Activated CD8-positive, alpha-beta T cell treated with anti-CD3 and anti-CD28 coated beads for 36 hours (primary cell): Measurements from ENCODE around the gene SMPD3. TPM values are rescaled to one million over a fixed set of nuclear protein-coding genes. Genes with fewer than 3 reads are reported as not detected.

Experiments used
- ATAC-seq: fragments of 200-7000 bp; cut with Tn5 transposase; one replicate; pipeline ENCODE4 v1.10.0; 2021; ENCODE audit warnings: mild to moderate bottlenecking, moderate library complexity
- CTCF ChIA-PET: fragments of 350-600 bp; sonication (Branson Sonifier 250); formaldehyde crosslinking; loops from one replicate; lab custom pipeline; 2021; ENCODE audit warnings: antibody characterized with exemption; lab: Charles Lee
- POLR2A ChIA-PET: fragments of 350-600 bp; sonication (Branson Sonifier 250); formaldehyde crosslinking; loops from one replicate; lab custom pipeline; 2021; ENCODE audit warnings: antibody characterized with exemption; lab: Charles Lee
- DNase-seq: peaks from one replicate; pipeline ENCODE4 v3.0.0-alpha.2; 2020
- H3K27ac Mint-ChIP-seq: one replicate; pipeline ENCODE4 v1.8.0; 2021; ENCODE audit warnings: mild to moderate bottlenecking, mixed read lengths
- H3K27me3 Mint-ChIP-seq: one replicate; pipeline ENCODE4 v1.8.0; 2021; ENCODE audit warnings: mixed read lengths
- H3K36me3 Mint-ChIP-seq: one replicate; pipeline ENCODE4 v1.8.0; 2021; ENCODE audit warnings: low read depth, mixed read lengths
- H3K4me1 Mint-ChIP-seq: one replicate; pipeline ENCODE4 v1.8.0; 2021; ENCODE audit warnings: low read depth, mixed read lengths
- H3K4me3 Mint-ChIP-seq: one replicate; pipeline ENCODE4 v1.8.0; 2021; ENCODE audit warnings: mild to moderate bottlenecking, moderate library complexity, mixed read lengths
- H3K9me3 Mint-ChIP-seq: one replicate; pipeline ENCODE4 v1.8.0; 2021; ENCODE audit warnings: mixed read lengths
- CTCF ChIP-seq: fragments of 200-600 bp; IDR thresholded peaks from one replicate; pipeline ENCODE4 v1.8.0; 2022; ENCODE audit warnings: antibody characterized with exemption, mild to moderate bottlenecking
- intact Hi-C: fragments of 100-400 bp; cut with micrococcal nuclease; formaldehyde crosslinking; loops from one replicate; pipeline ENCODE4 v1.10.0; 2022
- total RNA-seq, 2 experiments: library from RNA; stranded (reverse); gene quantifications; one replicate each; pipeline ENCODE4 v1.2.3, GENCODE V29; 2021

SMPD3 gene
- total RNA-seq, 2 experiments from 2014 or later = 0.16 to 0.63 TPM

GRCh38 chr16:68416057-68417046, 32.0 kb downstream of the SMPD3 start:
- no peaks in the 10 kb centered on the region for H3K36me3 Mint-ChIP-seq
- H3K27ac Mint-ChIP-seq = peak overlapping the region; percentile 55
- no peak overlapping the region for H3K4me3 Mint-ChIP-seq
- POLR2A ChIA-PET = interaction anchor here (0.5 to 1.5 kb wide), 2 partner anchors 8 to 9 kb away, joined by 3 to 5 read pairs; no protein-coding TSS in a partner anchor
- no peaks in the 10 kb centered on the region for H3K9me3 Mint-ChIP-seq
- DNase-seq (no peak), ATAC-seq (no peak)
- peaks cover 37% of the 10 kb centered on the region for H3K4me1 Mint-ChIP-seq
- H3K27me3 Mint-ChIP-seq = no peaks in the 10 kb centered on the region
- TF ChIP-seq CTCF = no peak
- intact Hi-C loops = no loop called here
- CTCF ChIA-PET = interaction anchor here (0.8 to 3.4 kb wide), 8 partner anchors 16 to 423 kb away, joined by 3 to 22 read pairs (median 6); no protein-coding TSS in a partner anchor

GRCh38 chr16:68414581-68414980, 33.7 kb downstream of the SMPD3 start:
- no peak for DNase-seq
- CTCF ChIA-PET = interaction anchor here (1.4 kb wide), 1 partner anchor 14 kb away, joined by 3 read pairs; no protein-coding TSS in a partner anchor

GRCh38 chr16:68412061-68412460, 36.2 kb downstream of the SMPD3 start:
- no peaks in the 10 kb centered on the region for H3K36me3 Mint-ChIP-seq
- H3K9me3 Mint-ChIP-seq = no peaks in the 10 kb centered on the region
- no peak for DNase-seq
- TF ChIP-seq CTCF = no peak
- H3K4me1 Mint-ChIP-seq = peaks cover 14% of the 10 kb centered on the region
- ChIA-PET CTCF (interaction anchor here (1.0 to 1.8 kb wide), 2 partner anchors 16 to 98 kb away, joined by 3 to 9 read pairs; no protein-coding TSS in a partner anchor), POLR2A (interaction anchor here (1.3 kb wide), 1 partner anchor 11 kb away, joined by 4 read pairs; no protein-coding TSS in a partner anchor)
- intact Hi-C loops = no loop called here
- no peaks in the 10 kb centered on the region for H3K27me3 Mint-ChIP-seq
- no peak for ATAC-seq
- H3K4me3 Mint-ChIP-seq = no peak overlapping the region
- no peak overlapping the region for H3K27ac Mint-ChIP-seq

More at GRCh38 chr16:68414581-68414980, 33.7 kb downstream of the SMPD3 start:
- Mint-ChIP-seq H3K4me1 (peaks cover 37% of the 10 kb centered on the region), H3K27ac (no peak overlapping the region), H3K9me3 (no peaks in the 10 kb centered on the region), H3K36me3 (no peaks in the 10 kb centered on the region), H3K27me3 (no peaks in the 10 kb centered on the region), H3K4me3 (no peak overlapping the region)
- TF ChIP-seq CTCF = no peak
- intact Hi-C loops = no loop called here
- no peak for ATAC-seq
- POLR2A ChIA-PET = no interaction called here

GRCh38 chr16:68411086-68411485, 37.2 kb downstream of the SMPD3 start:
- Mint-ChIP-seq H3K9me3 (no peaks in the 10 kb centered on the region), H3K4me1 (peaks cover 5% of the 10 kb centered on the region), H3K27me3 (peaks cover 2% of the 10 kb centered on the region), H3K36me3 (no peaks in the 10 kb centered on the region), H3K4me3 (no peak overlapping the region), H3K27ac (no peak overlapping the region)
- no peak for DNase-seq
- ChIA-PET CTCF (interaction anchor here (0.8 to 1.0 kb wide), 2 partner anchors 14 to 99 kb away, joined by 3 read pairs; no protein-coding TSS in a partner anchor), POLR2A (interaction anchor here (0.6 to 1.3 kb wide), 2 partner anchors 12 to 54 kb away, joined by 3 to 4 read pairs; no protein-coding TSS in a partner anchor)
- intact Hi-C loops = no loop called here
- TF ChIP-seq CTCF = no peak
- no peak for ATAC-seq
